Smooth muscle cell (in vitro differentiated cells): Measurements from ENCODE around the gene DNAAF3. TPM values are rescaled to one million over a fixed set of nuclear protein-coding genes. Genes with fewer than 3 reads are reported as not detected.
A peak's percentile ranks its signal among the peaks of the same experiment; 100 is the strongest.

Experiments used
- DNase-seq: peaks from one replicate; lab custom pipeline; 2025; ENCODE audit not compliant: unreplicated experiment; lab: John Stamatoyannopoulos, UW
- H2AFZ ChIP-seq: fragments of 200-600 bp; sonication (generic); 2 replicates; pipeline ENCODE4 v1.6.0; 2016; ENCODE audit warnings: antibody characterized with exemption, low read depth, mild to moderate bottlenecking
- H3F3A ChIP-seq: fragments of 200-600 bp; sonication (generic); 2 replicates; pipeline ENCODE4 v1.6.0; 2017; ENCODE audit warnings: antibody characterized with exemption, low read depth
- H3K27ac ChIP-seq: fragments of 200-600 bp; sonication (generic); 2 replicates; pipeline ENCODE4 v1.5.1; 2016; ENCODE audit warnings: low read depth, mild to moderate bottlenecking
- H3K27me3 ChIP-seq: fragments of 200-600 bp; sonication (generic); 2 replicates; pipeline ENCODE4 v1.6.1; 2016; ENCODE audit warnings: low read depth, mild to moderate bottlenecking
- H3K36me3 ChIP-seq: fragments of 200-600 bp; sonication (generic); 2 replicates; pipeline ENCODE4 v1.5.1; 2016; ENCODE audit warnings: low read depth
- H3K4me1 ChIP-seq: fragments of 200-600 bp; sonication (generic); 2 replicates; pipeline ENCODE4 v1.5.1; 2016; ENCODE audit warnings: low read depth
- H3K4me2 ChIP-seq: fragments of 200-600 bp; sonication (generic); 2 replicates; pipeline ENCODE4 v1.6.0; 2016; ENCODE audit warnings: mild to moderate bottlenecking
- H3K4me3 ChIP-seq: fragments of 200-600 bp; sonication (generic); 2 replicates; pipeline ENCODE4 v1.5.1; 2016; ENCODE audit warnings: mild to moderate bottlenecking
- H3K79me2 ChIP-seq: fragments of 200-600 bp; sonication (generic); 2 replicates; pipeline ENCODE4 v1.6.0; 2016; ENCODE audit warnings: low read depth, mild to moderate bottlenecking
- H3K9ac ChIP-seq: fragments of 200-600 bp; sonication (generic); 2 replicates; pipeline ENCODE4 v1.6.0; 2016; ENCODE audit warnings: low read depth
- H3K9me3 ChIP-seq: fragments of 200-600 bp; sonication (generic); replicated peaks from 2 replicates; pipeline ENCODE4 v1.5.1; 2016; ENCODE audit warnings: low read depth
- H4K20me1 ChIP-seq: fragments of 200-600 bp; sonication (generic); 2 replicates; pipeline ENCODE4 v1.6.0; 2016; ENCODE audit warnings: low read depth
- CTCF ChIP-seq: fragments of 200-600 bp; sonication (generic); IDR thresholded peaks from 2 replicates; pipeline ENCODE4 v1.5.1; 2017; ENCODE audit warnings: borderline replicate concordance, mild to moderate bottlenecking, antibody characterized with exemption; ENCODE audit not compliant: insufficient read depth, poor library complexity, severe bottlenecking
- WGBS: methylation state at CpG from one replicate; pipeline ENCODE4 v1.1.7; 2016; ENCODE audit warnings: low lambda C conversion rate; 5-methylcytosine and 5-hydroxymethylcytosine counted together
- polyA plus RNA-seq: library from polyadenylated mRNA; unstranded; fragments of >200 nt; fragmentation: Nextera tagmentation; extraction: Ambion mirVana; gene quantifications from 2 replicates; pipeline ENCODE4 v1.2.1, GENCODE V29; 2016
- total RNA-seq: library from RNA; depleted of rRNA; stranded (reverse); fragments of >200 nt; gene quantifications from 2 replicates; pipeline ENCODE4 v1.2.3, GENCODE V29; 2014

Gene DNAAF3
- 0.76 and 1.3 TPM in 2 replicates for total RNA-seq
- polyA plus RNA-seq, result 0.97 and 1.4 TPM in 2 replicates

GRCh38 chr19:55166530-55167268 lies at the start of gene DNAAF3:
TSS of gene DNAAF3 (minus strand) at chr19:55166613. CDS start at chr19:55166413, 200 bp downstream.
- Histone ChIP-seq H3K4me1 (no peaks in the 10 kb centered on the region), H3F3A (no peaks in the 10 kb centered on the region), H3K36me3 (no peaks in the 10 kb centered on the region), H3K27me3 (peaks cover 29% of the 10 kb centered on the region), H3K79me2 (no peaks in the 10 kb centered on the region), H3K9me3 (no peaks in the 10 kb centered on the region), H4K20me1 (no peaks in the 10 kb centered on the region), H3K9ac (no peak within 1 kb of the TSS), H3K4me2 (peak within 1 kb of the TSS; percentile 86), H2AFZ (peak within 1 kb of the TSS; percentile 84), H3K4me3 (peak within 1 kb of the TSS; percentile 62), H3K27ac (no peak within 1 kb of the TSS)
- TF ChIP-seq CTCF, result no peak
- 3% methylated on average over 33 of the region's 33 CpGs for WGBS
- DNase-seq, result peak; percentile 79

DNA sequence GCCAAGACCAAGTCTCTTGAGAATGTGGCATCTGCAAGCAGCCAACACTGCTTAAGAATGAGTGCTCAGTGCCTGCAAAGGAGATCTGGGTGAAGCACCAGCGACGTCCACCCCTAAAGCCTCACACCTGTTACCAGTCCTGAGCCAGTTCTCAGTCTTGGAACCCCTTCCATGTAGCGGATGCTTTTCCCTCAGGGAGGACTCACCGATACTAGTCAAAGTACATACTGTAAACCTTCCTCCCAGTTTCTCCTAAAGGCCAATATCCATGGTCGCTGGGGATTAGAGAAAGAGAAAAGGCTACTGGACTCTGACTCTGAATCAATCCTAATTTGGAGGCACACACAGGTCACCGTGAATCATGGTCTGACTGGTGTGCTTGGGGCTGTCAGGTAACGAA lies 47.1 kb upstream of the DNAAF3 start:
- Histone ChIP-seq H3F3A (no peaks in the 10 kb centered on the region), H3K4me1 (peaks cover 3% of the 10 kb centered on the region), H3K79me2 (no peaks in the 10 kb centered on the region), H3K9ac (no peak overlapping the region), H3K27ac (no peak overlapping the region), H3K4me2 (no peak overlapping the region), H2AFZ (no peak overlapping the region), H3K4me3 (no peak overlapping the region), H3K36me3 (no peaks in the 10 kb centered on the region), H4K20me1 (no peaks in the 10 kb centered on the region), H3K9me3 (no peaks in the 10 kb centered on the region), H3K27me3 (no peaks in the 10 kb centered on the region)
- TF ChIP-seq CTCF, result no peak
- no peak for DNase-seq
- 96% methylated on average over 7 of the region's 7 CpGs for WGBS

- H3K79me2 ChIP-seq, result no peaks in the 10 kb centered on the region
- DNase-seq, result no peak
- H3K9ac ChIP-seq, result no peak overlapping the region
- no peak overlapping the region for H3K4me2 ChIP-seq
- peak; percentile 20 for TF ChIP-seq CTCF
- no peak overlapping the region for H3K27ac ChIP-seq
- no peaks in the 10 kb centered on the region for H3K36me3 ChIP-seq
- no peaks in the 10 kb centered on the region for H3K9me3 ChIP-seq
- WGBS, result 95% methylated on average over 3 of the region's 3 CpGs
- H4K20me1 ChIP-seq, result no peaks in the 10 kb centered on the region
- peaks cover 3% of the 10 kb centered on the region for H3K4me1 ChIP-seq
- no peaks in the 10 kb centered on the region for H3F3A ChIP-seq
- no peaks in the 10 kb centered on the region for H3K27me3 ChIP-seq
- no peak overlapping the region for H2AFZ ChIP-seq
- no peak overlapping the region for H3K4me3 ChIP-seq
These were observed 46.0 kb upstream of the DNAAF3 start for GRCh38 chr19:55212447-55212846.
